GM21576 (cell line): ENCODE data around the gene CDO1.

Source experiments
- ATAC-seq: cut with Tn5 transposase; IDR thresholded peaks from one replicate; pipeline ENCODE4 v1.9.1; 2021; ENCODE audit warnings: mild to moderate bottlenecking, moderate library complexity; ENCODE audit not compliant: unreplicated experiment

Gene CDO1

DNA sequence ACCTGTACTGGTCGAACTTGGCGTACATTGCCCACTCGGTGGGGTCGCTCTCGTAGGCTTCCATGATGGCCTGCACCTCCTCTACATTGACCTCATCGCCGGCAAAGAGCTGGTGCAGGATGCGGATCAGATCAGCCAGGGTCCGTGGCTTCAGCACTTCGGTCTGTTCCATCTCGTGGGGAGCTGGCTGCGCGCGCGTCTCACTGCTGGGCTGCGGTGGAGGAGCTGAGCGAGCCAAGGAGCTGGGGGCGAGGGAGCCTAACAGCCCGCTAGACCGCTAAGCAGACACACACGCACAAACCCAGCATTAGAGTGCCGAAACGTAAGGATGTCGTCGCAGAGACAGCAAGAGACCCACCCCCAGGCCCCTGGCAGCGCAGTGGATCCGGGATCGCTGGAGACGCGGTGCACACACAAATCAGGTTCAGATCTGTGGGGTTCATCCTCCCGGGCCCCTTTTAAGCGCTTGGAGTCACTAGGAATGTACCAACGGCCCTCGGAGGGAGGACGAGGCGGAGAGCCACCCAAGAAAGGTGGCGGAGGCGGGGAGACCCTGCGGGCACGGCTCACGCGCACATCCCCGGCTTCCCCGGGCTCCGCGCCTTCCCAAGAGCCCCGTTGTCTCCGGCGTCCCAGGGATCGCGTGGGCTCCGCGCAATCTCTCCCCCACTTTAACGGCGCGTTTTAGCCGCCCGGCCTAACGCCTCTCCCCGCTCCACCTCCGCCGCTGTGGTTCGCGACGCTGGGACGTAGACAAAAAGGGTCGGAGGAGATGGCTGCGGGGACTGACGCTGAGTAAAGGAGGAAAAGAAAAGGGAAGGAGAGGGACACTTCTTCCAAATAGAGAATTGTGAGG lies at the start of gene CDO1:
CDO1 (minus strand) TSS at position 434 of the 856 bp plus-strand sequence; CDS start at position 172, 262 bp downstream.
- peak; percentile 48 for ATAC-seq

- no peak for ATAC-seq
Measured at GRCh38 chr5:115859378-115859777, 42.9 kb upstream of the CDO1 start.

DNA sequence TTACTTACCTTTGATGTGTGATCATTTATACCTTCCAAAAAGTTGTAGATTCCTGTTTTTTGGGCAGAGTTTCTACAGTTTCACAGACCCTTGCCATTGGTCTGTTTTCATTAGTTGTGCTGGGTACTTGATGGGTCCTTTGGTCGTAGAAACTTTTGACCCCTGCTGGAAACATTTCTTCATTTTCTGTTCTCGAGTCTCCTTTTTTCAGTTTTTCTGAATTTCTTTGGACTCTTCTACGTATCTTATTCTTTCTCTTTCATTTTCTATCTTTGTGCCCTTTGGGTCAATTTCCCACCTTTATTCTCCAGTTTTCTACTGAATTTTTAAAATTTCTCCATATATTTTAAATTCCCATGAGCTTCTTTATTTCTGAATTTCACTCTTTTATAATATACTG lies 41.9 kb upstream of the CDO1 start:
- no peak for ATAC-seq

DNA sequence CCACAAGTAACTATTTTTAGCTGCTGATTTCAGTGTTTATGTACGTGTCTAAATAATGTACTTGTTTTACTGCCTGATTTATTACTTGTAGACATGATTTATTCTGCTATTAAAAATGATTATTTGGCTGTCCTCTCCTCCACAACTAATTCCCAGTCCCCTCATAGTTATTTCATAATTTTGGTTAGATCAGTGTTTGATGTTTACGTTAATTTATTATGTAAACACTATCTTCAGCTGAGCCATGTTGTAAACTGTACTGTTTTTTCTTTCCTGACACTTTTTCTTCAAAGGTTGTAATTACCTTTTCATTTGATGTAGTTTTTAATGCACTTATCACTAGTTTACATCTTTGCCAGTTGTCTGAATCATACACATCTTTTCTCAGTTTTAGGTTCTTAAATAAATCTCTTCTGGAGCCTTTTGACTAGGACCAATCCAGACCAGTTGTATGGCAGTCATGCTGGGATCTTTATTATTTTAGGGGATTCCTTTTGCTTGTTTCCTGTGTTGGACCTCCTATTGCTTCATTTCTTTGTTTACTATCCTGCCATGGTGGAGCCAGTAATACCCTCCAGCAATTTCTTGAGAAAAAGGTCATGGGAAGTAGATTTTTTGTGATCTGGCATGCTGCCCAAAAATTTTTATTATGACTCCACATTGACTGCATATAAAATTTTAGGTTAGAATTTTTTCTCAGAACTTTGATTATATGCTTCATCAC lies 41.3 kb upstream of the CDO1 start:
- no peak for ATAC-seq

- no peak for ATAC-seq
Measured at GRCh38 chr5:115857057-115857479, 40.6 kb upstream of the CDO1 start.

DNA sequence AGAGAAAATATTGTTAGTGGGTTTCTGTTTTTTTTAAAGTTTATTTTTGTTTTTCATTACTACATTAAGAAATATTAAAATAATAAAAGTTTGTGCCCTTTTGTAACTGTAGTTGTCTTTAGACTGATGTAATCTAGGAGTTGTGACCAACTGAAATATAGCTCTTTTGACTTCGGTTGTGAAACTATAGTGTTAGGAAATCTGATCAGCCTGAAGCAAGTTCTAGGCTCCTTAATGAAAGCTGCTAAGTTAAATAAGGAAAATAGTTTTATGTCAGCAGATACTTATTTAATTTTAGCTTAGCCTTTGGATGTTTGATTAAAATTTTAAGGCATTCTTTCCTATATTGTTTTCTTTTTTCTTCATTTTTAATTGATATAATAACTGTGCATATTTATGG lies 39.5 kb upstream of the CDO1 start:
- no peak for ATAC-seq

DNA sequence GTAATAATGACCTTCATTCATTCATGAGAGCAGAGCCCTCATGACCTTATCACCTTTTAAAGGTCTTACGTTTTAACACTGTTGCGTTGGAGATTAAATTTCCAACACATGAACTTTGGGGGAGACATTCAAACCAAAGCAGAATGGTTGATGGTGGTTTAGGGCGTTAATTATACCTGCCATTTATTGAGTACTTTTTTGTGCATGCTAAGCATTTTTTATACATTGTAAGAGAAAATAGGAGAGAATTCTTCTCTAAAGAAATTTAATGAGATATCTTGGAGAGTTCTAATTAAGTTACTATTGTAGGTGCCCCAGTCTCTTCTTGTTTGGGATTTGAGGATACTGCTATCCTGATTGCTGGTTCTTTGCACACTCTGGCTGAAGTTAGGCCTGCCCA lies 37.7 kb upstream of the CDO1 start:
- no peak for ATAC-seq

- ATAC-seq: no peak
Measured at GRCh38 chr5:115850744-115851416, 34.4 kb upstream of the CDO1 start.

DNA sequence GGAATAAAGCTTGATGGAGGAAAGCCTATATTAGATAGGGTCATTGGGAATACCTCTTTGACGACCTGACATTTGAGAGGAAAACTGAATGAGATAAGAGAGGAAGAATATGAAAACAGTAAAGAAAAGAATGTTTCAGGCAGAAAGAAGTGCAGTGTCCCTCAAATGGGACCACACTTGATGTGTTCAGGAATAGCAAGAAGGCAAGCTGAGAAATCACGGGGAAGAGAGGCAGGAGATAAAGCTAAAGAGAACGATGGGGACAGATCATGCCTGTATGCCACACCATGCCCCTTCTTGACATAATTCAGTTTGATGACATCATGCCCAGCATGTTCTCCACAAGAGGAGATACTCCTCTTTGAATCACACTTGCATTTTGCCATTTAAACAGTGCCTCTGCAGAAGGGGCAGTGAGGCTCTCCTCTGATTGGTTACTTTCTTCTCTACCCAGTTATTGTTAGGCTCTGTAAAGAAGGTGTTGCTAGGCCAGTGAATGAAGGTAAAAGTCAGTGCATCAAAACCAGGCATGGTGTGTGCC lies 32.9 kb upstream of the CDO1 start:
- ATAC-seq: no peak

DNA sequence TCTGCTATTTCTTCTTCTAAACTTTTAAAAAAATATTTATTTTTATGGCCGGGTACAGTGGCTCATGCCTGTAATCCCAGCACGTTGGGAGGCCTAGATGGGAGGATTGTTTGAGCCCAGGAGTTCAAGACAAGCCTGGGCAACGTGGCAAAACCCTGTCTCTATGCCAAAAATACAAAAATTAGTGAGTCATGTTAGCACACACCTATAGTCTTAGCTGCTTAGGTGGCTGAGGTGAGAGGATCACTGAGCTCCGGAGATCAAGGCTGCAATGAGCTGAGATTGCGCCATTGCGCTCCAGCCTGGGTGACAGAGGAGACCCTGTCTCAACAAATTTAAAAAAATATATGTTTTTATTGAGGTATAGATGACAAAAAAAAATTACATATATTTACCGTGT lies 30.8 kb upstream of the CDO1 start:
- ATAC-seq: no peak

- no peak for ATAC-seq
Measured at GRCh38 chr5:115844321-115844817, 27.9 kb upstream of the CDO1 start.

DNA sequence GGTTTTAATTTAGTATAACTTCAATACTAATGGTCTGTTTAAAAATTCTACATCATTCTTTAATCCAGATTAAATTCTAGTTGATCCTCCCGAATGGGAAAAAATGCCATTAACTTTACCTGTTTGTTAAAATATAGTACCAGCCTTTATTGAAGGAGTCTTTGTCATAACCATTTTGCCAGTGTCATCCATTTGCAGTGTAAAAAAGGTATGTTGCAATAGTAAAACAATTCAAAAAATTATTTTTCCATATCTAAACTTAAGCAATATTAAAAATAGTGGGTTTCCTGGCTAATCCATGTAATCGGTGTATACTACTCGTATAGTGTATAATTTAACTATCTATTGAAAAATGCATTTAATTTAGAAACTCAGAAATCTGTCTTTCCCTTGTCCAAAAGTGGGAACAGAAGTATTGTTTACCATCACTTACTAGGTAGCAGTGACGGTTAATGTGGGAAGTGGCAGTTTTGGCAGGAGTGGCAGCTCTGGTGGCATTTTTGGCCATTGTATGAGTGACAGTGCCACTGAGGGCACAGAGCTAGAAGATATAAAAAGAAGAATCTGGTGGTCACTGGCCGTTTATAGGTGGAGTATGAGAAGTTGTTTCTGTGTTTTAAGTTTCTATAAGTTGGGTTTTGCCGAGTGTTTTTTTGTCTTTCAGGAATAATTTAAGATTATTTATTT lies 27.1 kb upstream of the CDO1 start:
- ATAC-seq: no peak

- no peak for ATAC-seq
Measured at GRCh38 chr5:115842952-115843351, 26.5 kb upstream of the CDO1 start.

DNA sequence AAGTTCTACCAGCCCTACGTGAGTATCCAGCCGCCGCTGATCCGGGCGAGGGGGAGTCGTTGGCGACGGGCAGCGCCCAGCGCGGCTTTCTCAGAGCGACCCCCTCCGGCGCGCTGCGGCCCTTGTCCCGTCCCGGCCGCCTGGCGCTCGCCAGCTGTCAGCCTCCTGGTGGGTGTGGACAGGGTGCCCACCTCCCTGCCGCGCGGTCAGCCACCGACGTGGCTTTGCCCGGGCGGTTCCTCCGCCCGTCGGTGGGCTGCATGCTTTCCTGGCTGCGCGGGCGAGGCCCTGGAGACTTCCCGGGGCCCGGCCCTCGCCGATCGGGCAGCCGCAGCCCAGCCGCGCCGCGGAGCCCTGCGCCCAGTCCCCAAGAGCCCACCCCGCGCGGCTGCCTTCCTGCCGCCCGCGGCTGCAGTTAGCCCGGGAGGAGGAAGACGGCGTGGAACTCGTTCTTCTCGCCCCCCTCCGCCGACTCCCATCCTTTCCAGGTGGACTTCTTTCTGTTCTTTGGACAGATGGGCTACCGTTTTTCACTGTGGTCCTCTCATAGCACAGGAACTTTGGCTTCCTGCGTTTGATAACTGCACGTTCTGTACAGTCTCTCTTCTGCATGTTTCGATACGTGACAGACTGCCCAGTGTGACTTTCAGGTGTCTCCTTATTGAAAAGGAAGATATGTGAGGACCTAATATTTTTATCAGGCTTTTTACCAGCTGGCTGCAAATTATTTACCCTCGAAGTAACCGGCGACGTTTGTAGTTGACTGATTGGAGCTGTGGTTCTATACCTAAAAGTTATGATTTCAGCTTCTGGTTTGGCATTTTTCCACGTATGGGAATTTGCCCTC lies 25.9 kb upstream of the CDO1 start:
- ATAC-seq: peak; percentile 33

DNA sequence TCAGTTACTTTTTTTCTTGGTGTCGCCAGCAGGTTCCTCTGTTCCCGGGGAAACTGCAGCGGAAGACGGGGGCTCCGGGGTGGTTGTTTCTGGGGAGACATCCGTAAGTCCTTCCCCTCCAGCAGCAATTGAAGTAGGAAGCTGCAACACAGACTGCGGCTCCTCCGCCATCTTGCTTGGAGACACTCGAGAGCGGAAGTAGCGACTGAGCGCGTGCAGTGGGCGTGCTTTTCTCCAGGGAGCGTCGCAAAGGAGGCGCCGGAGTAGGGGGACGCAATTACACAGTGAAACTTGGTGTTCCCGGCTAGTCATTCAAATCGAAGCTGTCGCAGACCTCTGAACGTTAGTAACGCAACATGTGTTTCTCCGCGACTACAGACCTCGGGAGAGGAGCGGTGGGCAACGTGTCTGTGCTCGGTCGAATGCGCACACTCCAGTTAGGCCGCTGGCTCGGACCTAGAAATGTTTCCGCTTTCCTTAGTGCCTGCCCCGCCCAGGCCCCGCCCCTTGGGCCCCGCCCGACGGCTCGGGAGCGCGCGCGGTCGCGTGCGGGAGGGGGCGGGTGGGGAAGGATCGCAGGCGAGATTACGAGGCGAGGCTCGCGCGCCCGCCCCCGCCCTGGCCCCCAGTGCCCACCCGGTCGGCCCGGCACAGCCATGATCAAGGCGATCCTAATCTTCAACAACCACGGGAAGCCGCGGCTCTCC lies 25.1 kb upstream of the CDO1 start, which contains the start of the genes AP3S1 and ATG12:
AP3S1 (plus strand) TSS at position 554 of the 707 bp plus-strand sequence; CDS start at position 657, 103 bp downstream.
ATG12 (minus strand) TSS at position 184 of the 707 bp plus-strand sequence; CDS start at position 171, 13 bp downstream.
- peak; percentile 81 for ATAC-seq

DNA sequence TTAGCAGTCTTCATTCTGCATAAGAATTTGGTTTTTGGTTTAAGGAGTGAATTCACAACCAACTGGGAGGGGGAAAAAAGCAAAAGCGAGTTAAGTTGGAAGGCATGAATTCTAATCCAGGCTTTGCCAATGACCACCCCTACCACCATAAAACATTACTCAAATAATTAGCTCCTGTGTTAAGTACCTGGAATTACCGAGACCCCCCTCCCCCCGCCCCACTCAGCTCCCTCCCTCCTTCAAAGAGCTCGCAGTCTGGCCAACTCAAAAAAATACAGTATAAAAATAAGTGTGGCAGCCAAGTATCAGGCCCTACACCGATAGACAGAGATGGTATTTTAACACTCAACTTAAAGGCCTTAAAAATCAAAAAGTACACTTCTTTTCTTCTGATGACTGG lies 24.4 kb upstream of the CDO1 start:
- ATAC-seq: no peak

DNA sequence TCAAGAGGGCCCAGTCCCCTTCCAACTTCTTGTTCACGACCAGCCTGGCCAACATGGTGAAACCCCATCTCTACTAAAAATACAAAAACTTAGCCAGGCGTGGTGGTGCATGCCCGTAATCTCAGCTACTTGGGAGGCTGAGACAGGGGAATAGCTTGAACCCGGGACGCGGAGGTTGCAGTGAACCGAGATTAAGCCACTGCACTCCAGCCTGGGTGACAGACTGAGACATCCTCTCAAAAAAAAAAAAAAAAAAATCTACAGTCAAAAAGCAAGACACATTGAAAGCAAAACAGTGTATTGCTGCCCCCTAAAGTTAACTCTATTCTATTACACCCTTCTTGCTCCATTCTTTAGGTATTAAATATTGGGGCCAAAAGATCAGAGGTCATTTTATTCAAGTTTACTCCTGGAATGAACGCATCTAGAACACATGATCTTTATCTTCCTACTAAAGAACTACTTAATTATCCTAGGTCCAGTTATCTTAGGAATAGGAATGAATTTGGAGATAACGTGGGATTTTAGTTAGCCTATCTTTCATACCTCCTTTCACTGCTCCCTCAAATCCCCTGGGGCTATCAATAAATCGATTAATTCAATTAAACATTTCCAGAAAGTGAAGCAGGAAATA lies 22.5 kb upstream of the CDO1 start:
- peak; percentile 18 for ATAC-seq

DNA sequence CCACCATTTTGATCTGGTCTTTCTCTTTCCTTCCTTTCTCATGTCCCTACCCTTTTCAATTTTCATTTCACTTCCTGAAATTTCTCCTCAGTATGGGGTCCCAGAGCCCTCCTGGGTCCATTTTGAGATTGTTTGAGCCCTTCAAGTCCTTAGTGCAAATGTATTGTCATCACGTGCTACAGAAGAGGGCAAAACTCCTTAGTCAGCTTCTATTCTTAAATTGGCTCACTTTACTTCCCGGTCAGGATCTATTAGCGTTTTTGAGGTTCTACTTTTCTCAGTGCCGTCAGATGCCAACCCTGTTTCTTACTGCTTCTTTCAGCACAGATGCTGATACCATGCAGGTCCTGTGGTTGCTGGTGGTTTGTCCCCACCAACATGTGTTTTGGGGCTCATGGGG lies 19.0 kb upstream of the CDO1 start:
- ATAC-seq: no peak
